HG03342 (cell line): ENCODE results near the gene DUSP9.

Experiments
- ATAC-seq: cut with Tn5 transposase; IDR thresholded peaks from one replicate; pipeline ENCODE4 v1.9.1; 2021; ENCODE audit warnings: mild to moderate bottlenecking, moderate library complexity; ENCODE audit not compliant: unreplicated experiment

Gene DUSP9

DNA sequence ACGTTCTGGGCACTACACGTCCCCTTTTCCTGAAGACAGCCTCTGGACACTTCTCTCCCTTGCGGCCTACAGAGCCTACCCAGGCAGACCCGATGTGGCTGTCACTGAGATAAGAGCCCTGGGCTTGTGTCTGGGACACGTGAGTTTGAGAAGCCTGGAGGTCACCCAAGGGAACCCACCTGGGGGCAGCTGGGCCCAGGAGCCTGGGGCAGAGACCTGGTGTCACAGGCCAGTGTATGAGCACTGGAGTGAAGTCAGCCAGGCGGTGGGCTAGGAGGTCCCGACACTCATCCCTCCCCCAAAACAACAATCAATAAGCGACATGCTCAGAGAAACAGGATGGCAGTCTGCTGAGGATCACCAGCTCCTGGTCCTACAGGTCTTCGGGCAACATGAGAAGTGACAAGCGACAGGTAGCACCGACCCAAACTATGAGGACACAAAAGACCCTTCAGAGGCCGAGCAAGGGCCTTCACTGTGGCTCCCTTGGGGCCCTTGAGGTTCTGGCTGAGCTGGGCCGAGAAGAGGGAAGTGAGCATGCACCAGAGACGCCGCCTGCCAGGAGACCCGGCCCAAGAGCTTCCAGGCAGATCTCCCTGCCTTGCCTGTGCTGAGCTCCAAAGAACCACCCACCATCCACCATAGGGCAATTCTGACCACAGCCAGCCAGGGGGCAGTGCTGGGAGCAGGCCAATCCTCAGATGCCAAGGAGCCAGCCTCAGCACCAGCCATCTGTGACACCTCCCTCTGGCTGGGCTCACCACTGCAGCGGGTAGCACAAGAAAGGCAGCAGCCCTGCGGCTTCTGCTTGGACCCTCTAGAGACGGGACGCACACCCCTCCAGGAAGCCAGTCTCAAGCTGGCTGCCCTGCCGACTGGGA lies 11.0 kb upstream of the DUSP9 start:
- ATAC-seq = no peak

DNA sequence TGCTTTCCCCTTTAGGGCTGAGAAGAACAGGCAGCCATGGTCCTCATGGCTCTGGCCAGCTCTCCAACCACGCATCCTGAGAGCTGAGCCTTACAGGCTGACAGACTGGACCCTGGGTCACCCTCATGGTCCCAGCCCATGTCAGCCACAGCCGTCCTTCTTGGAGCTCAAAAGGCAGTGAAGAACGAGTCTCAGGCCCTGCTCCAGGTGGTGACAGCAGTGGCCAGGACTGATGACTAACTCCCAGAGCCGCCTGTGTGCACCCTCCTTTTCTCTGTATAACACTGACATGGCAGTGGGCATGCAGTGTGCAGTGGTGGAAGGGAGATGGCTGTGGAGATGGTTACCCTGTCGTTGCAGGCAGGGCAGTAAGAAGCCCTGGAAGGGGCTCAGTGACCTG lies 10.3 kb upstream of the DUSP9 start:
- no peak for ATAC-seq

DNA sequence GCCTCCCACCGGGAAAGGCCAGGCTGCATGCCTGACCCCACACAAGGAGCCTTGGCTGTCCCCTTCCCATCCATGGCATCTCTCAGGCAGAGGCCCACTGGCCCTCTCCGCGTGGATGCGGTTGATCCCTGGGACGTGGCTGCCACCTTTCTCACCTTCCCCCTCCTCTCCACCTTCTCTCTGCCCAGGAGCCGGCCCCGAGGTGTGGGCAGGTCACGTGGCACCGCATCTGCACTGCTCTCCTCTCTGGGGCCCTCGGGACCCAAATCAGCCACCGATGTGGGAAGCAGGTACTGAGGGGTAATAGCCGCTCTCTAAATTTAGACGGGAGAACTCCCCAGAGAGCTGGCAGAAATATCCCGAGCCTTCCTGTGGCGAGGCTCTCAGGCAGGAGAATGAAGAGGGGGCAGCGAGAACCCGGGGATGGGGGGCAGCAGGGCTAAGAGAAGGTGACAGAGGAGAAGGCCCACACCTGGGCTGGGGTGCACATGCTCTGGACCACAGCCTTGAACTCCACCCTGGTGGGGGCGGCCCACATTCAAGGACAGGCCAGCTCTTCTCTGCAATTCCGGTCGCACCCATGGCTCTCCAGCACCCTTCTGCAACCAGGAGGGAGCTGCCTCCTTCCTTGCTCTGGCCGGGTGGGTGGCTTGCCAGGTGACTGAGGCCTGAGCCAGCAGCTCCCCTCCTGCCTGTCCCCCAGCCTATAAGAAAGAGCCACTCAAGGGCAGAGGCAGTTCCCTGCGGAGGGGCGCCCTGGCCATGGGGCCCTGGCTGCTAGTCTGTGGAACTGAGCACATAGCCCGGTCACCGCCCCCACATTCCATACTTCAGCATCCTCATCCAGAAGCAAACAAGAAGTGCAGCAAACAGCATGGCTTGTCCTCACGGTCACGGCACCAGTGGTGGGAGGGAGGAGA lies 9.6 kb upstream of the DUSP9 start:
- ATAC-seq = no peak

DNA sequence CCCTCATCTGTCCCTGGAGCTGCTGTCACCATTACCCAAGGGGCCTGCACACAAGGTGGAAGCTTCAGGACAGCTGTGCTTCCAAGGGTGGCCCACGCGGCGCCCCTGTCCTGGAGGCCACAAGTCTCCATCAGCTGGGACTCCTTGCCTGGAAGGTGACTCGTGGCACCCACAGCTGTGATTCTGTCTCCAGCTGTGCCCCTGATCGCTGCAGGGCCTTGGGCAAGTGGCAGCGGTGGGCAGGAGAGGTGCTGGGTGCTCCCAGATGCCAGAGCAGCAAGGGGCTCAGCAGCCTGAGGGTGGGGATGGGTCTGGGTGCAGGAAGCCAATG lies 9.0 kb upstream of the DUSP9 start:
- no peak for ATAC-seq

- no peak for ATAC-seq
Observed at GRCh38 chrX:153638436-153639176, 8.4 kb upstream of the DUSP9 start.

GRCh38 chrX:153639177-153640044 lies 7.6 kb upstream of the DUSP9 start:
- ATAC-seq = no peak

DNA sequence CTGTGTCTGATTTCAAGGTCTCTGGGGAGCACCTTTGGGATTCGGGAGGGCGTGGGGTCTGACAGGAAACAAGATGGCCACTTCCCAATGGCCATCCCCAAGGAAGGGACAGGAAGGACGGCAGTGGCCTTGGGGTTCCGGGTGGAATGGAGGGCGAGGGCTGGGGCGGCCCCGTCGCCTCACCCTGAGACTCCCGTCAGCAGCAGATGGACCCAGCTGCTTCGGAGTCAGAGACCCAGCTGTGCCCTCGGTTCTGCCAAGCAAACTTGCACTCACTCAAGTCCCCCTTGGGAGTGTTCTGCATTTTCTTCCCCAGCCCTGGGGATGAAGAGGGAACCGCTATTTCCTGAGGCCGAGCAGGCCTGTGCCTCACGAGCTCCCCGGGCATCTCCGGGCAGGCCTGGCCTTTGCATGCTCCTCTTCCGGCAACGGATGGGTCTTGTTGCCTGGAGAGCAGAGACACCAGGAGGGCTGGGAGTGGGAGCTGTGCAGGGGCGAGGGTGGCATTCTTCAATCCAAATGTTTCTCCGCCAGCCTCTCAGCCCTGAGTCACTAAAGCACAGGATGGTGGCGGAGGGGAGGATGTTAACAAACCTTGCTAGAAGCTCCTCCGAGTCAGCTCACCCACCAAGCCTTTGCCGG lies 6.8 kb upstream of the DUSP9 start:
- ATAC-seq = no peak

GRCh38 chrX:153640736-153641575 lies 6.0 kb upstream of the DUSP9 start:
- no peak for ATAC-seq

DNA sequence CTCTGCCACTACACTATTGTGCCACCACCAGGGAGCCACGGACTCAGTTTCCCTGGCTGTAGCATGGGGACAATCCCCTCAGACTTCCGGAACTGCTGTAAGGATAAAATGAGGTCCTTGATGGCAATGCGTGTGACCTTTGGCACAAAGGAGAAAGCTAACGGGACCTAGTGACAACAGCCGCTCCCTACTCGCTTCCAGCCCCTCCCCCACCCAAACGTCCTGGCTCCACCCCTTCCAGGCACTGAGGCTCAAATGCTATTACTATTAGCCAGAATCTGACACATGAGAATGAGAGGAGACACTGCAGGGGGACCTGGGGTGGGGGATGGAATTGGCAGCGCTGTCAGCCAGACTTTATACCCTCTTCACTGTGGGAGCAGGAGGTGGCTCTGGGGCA lies 5.4 kb upstream of the DUSP9 start:
- no peak for ATAC-seq

DNA sequence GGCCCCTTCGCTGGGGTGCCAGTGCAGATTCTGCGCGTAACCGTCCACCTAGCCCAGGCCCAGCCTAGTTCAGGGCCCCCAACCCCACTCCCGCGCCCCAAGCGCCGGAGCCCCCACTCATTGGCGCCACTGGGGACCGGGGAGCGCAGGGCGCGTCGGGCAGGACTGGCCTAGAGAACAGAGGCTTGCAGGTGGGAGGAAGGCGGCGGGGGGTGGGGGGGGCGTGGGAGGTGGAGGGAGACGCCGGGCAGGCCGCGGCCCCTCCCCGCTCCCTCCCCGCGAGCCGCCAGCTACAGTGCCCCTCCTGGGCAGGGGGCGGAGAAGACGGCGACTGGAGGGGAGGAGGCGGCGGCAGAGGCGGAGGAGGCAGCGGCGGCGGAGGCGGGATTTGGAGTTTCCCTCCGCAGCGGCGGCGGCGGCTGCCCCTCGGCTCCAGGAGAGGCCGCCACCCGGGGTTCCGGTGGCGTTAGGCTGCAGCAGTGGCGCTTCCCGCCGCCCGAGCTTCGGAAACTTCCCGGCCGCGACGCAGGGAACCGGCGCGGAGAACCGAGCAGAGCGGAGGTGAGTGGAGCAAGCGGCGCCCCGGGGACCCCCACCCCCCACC lies 4.8 kb upstream of the DUSP9 start:
- no peak for ATAC-seq

DNA sequence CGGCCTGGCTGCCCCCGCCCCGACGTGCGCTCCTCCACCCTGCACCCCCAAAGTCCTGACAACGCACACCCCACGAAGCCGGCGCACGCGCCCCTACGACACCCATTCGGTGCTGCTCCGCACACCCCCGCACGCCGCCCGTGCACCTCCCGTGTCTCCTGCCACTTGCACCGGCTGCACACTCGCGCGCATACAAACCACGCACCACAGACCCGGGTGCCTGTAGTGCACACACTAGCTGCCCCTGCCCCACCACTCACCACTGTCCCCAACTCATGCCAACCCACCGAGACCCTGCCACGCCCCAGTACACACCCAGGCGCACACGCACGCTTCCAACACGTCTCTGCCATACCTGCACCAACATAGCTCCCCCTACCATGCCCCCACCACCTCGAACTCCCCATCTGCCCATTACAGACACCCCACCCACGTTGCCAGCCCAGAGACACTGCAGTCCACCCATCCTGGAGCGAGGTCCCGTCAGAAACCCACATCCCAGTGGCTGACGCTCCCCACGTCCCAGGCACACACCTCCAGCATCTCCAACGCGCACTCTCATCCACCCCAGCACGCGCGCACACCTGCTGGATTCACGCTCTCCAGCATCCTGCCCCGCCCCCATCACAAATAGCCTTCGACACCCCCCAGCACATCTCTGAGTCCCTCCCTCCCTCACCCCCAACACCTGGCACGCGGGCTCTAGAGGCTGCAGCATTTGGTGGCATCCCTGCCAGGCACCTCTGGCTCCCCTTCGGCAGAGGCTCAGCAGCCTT lies 4.2 kb upstream of the DUSP9 start:
- no peak for ATAC-seq

- ATAC-seq = no peak
Observed at GRCh38 chrX:153643431-153644351, 3.3 kb upstream of the DUSP9 start.

DNA sequence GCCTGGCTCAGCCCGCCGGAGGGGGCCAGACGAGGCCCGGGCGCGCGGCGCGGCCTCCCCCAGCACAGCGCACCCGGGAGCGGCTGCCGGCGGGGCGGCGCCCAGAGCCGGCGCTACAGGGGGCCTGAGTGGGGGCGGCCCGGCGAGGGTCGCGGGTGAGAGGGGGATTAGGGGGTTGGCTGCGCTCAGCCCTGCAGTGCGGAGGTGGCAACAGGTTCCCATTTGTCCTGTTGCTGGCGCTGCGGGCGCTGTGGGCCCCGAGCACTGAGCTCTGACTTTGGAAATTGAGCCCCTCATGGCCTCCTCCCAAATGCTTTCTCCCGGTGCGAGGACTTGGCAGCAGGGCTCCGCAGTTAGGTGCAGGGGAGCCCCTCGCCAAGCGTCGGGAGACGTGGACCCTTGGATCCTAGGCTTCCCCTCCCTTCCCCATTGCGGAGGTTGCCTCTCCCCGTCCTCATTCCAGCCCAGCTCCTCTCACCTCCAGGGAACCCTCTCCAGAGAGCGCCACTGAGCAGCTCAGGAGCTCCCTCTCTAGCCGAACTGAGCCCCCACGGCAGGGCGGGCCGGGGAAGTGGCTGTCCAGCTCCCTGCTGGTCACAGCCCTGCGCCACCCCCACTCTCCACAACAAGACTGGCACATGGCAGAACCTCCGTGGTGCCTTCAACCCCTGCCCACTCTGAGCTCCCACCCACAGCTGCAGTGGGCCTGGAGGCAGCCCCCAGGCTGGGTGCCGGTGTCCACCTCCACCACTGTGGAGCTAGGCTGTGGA lies 2.5 kb upstream of the DUSP9 start:
- no peak for ATAC-seq

GRCh38 chrX:153645151-153645550 lies 1.9 kb upstream of the DUSP9 start:
- ATAC-seq = no peak

GRCh38 chrX:153645921-153646488 lies 998 bp upstream of the DUSP9 start:
- no peak for ATAC-seq
